DND-41 (cell line): Measurements from ENCODE around the gene XYLT1.

ENCODE experiments used
- ATAC-seq: fragments of 200-7000 bp; cut with Tn5 transposase; 3 replicates; pipeline ENCODE4 v1.9.1; 2021; ENCODE audit warnings: low read depth; ENCODE audit not compliant: insufficient read depth
- DNase-seq: peaks from one replicate; pipeline ENCODE4 v3.0.0-alpha.2; 2020
- H2AFZ ChIP-seq: 2 replicates; pipeline ENCODE4 v1.6.0; 2012; ENCODE audit warnings: low read depth, low read length
- H3K27ac ChIP-seq: 2 replicates; pipeline ENCODE4 v1.5.1; 2012; ENCODE audit warnings: low read length, inconsistent platforms
- H3K27me3 ChIP-seq: fragments of 200-600 bp; sonication (generic); 2 replicates; pipeline ENCODE4 v1.6.0; 2012; ENCODE audit warnings: low read length, mild to moderate bottlenecking, inconsistent platforms; ENCODE audit not compliant: insufficient read depth, poor library complexity
- H3K36me3 ChIP-seq: 2 replicates; pipeline ENCODE4 v1.5.1; 2012; ENCODE audit warnings: low read length, inconsistent platforms; ENCODE audit not compliant: insufficient read depth
- H3K4me1 ChIP-seq: 2 replicates; pipeline ENCODE4 v1.5.1; 2012; ENCODE audit warnings: mild to moderate bottlenecking, low read length; ENCODE audit not compliant: insufficient read depth
- H3K4me2 ChIP-seq: 2 replicates; pipeline ENCODE4 v1.6.0; 2012; ENCODE audit warnings: mild to moderate bottlenecking, moderate library complexity, low read length, inconsistent platforms; ENCODE audit not compliant: insufficient read depth
- H3K4me3 ChIP-seq, 2 experiments: fragments of 200-600 bp in 1 of 2; shearing (Covaris generic) in 1 of 2; 2 replicates each; pipeline ENCODE4 v1.5.1; 2012 to 2016; ENCODE audit warnings: inconsistent platforms in 2 of 2, low read length in 2 of 2, mild to moderate bottlenecking in 2 of 2, low read depth in 1 of 2, moderate library complexity in 1 of 2
- H3K79me2 ChIP-seq: 2 replicates; pipeline ENCODE4 v1.6.0; 2012; ENCODE audit warnings: low read length, inconsistent platforms; ENCODE audit not compliant: insufficient read depth
- H3K9ac ChIP-seq: 2 replicates; pipeline ENCODE4 v1.6.0; 2012; ENCODE audit warnings: low read depth, mild to moderate bottlenecking, inconsistent platforms, low read length, moderate library complexity
- H3K9me3 ChIP-seq: 2 replicates; pipeline ENCODE4 v1.5.1; 2012; ENCODE audit warnings: low read length, moderate library complexity, mild to moderate bottlenecking, inconsistent platforms; ENCODE audit not compliant: insufficient read depth, severe bottlenecking
- H4K20me1 ChIP-seq: 2 replicates; pipeline ENCODE4 v1.6.0; 2012; ENCODE audit warnings: low read length; ENCODE audit not compliant: insufficient read depth
- EZH2 ChIP-seq: IDR thresholded peaks from 3 replicates; pipeline ENCODE4 v1.6.1; 2012; ENCODE audit warnings: borderline replicate concordance, low read depth, mild to moderate bottlenecking, moderate library complexity, low read length, inconsistent platforms; ENCODE audit not compliant: severe bottlenecking
- TF ChIP-seq, protein P1 (sequence below): IDR thresholded peaks from 2 replicates; pipeline ENCODE4 v1.5.1; 2012; ENCODE audit warnings: borderline replicate concordance, low read length, moderate library complexity, mild to moderate bottlenecking; ENCODE audit not compliant: poor library complexity, severe bottlenecking; ENCODE audit errors: extremely low read depth

Gene XYLT1

DNA sequence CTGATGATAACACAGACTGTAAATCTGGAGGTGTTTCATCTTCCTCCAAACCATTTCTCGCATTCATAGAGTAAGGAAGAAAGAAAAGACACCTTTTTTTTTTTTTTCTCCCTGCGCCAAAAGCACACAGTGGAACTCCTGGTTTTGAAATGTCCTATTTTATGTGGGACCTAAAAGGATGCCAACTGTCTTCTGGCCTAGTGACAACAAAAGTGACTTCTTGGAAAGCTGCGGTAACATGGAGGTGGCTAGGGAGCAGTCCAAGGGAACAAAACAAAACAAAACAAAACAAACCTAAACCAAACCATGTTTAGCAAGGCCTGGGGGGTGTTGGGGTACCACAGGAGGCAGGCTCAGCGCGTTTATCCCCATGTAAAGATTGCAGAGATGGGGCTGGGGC lies 174.8 kb downstream of the XYLT1 start:
- no peak for ATAC-seq
- no peak overlapping the region for H3K4me2 ChIP-seq

DNA sequence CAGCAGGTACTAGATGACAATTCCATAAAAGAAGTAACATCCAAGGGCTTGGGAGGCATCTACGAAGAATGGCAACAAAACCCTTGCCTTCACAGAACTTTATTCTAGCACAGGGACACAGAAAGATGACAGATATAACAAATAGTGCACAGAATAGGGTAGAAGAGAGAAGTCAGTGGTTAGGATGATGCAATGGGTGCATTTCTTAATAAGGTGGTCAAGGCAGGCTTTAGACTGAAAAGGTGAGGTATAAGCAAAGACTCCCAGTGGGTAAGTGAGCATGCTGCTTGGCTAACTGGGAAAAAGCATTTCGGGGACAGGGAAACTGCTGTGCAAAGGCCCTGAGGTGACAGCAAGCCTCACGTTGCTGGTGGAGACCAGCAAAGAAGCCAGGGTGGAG lies 175.9 kb downstream of the XYLT1 start:
- no peak for ATAC-seq
- DNase-seq = no peak
- Histone ChIP-seq H4K20me1 (0 out of 2 replicates have a peak, but pooled peaks cover 3% of the 10 kb centered on the region), H3K27me3 (no peaks in the 10 kb centered on the region), H3K9me3 (no peaks in the 10 kb centered on the region), H3K36me3 (no peaks in the 10 kb centered on the region), H2AFZ (no peak overlapping the region), H3K4me1 (no peaks in the 10 kb centered on the region), H3K4me2 (no peak overlapping the region), H3K27ac (no peak overlapping the region), H3K79me2 (no peaks in the 10 kb centered on the region), H3K4me3 (no peak overlapping the region), H3K9ac (no peak overlapping the region)
- TF ChIP-seq, protein P1, sequence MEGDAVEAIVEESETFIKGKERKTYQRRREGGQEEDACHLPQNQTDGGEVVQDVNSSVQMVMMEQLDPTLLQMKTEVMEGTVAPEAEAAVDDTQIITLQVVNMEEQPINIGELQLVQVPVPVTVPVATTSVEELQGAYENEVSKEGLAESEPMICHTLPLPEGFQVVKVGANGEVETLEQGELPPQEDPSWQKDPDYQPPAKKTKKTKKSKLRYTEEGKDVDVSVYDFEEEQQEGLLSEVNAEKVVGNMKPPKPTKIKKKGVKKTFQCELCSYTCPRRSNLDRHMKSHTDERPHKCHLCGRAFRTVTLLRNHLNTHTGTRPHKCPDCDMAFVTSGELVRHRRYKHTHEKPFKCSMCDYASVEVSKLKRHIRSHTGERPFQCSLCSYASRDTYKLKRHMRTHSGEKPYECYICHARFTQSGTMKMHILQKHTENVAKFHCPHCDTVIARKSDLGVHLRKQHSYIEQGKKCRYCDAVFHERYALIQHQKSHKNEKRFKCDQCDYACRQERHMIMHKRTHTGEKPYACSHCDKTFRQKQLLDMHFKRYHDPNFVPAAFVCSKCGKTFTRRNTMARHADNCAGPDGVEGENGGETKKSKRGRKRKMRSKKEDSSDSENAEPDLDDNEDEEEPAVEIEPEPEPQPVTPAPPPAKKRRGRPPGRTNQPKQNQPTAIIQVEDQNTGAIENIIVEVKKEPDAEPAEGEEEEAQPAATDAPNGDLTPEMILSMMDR = no peak

More for the DNA sequence above, 174.8 kb downstream of the XYLT1 start:
- Histone ChIP-seq H3K4me3 (no peak overlapping the region), H3K27ac (no peak overlapping the region), H3K36me3 (no peaks in the 10 kb centered on the region), H4K20me1 (0 out of 2 replicates have a peak, but pooled peaks cover 3% of the 10 kb centered on the region), H3K27me3 (no peaks in the 10 kb centered on the region), H3K4me1 (no peaks in the 10 kb centered on the region), H3K79me2 (no peaks in the 10 kb centered on the region), H3K9me3 (no peaks in the 10 kb centered on the region), H3K9ac (no peak overlapping the region), H2AFZ (no peak overlapping the region)
- DNase-seq = no peak
- TF ChIP-seq EZH2 = no peak
- TF ChIP-seq, protein P1 = no peak

DNA sequence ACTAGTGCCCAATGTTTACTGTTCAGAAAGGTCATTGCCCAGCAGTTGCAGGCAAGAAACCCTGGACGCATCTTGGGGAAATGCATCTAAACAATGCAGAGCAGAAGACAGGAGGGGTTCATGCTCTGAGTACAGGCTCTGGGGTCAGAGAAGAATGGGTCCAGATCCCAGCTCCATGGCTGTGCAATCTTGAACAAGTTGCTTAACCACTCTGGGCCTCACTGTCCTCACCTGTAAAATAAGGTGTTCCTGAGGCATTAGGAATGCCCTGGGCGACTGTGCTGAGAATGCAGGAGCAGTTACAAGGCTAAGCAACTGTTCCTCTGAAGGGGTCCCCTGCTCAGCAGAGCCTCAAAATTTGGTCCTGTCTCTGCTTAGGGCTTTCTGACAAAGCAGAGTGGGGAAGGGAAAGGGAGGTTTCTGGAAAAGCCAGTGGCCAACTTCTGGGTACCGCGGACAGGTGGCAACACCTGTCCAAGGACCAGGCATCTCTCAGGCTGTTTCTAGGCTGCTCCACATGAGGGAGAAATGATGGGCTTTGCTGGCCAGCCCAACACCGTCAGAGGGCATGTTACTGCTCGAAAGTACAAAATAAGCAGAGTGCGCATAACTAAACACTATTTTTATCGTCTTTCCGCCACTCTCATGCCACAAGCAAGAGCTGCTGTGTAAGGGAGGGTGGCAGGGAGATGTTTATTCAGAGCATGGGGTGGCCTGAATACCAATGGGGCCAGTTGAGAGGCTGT lies 176.8 kb downstream of the XYLT1 start:
- no peak overlapping the region for H3K4me2 ChIP-seq
- H3K9ac ChIP-seq = no peak overlapping the region
- no peaks in the 10 kb centered on the region for H3K9me3 ChIP-seq
- H3K4me1 ChIP-seq = no peaks in the 10 kb centered on the region
- H3K27ac ChIP-seq = no peak overlapping the region
- no peak for ATAC-seq
- no peaks in the 10 kb centered on the region for H3K79me2 ChIP-seq
- TF ChIP-seq, protein P1 = no peak
- TF ChIP-seq EZH2 = no peak
- no peak overlapping the region for H3K4me3 ChIP-seq
- no peak overlapping the region for H2AFZ ChIP-seq
- H3K27me3 ChIP-seq = no peaks in the 10 kb centered on the region
- DNase-seq = no peak
- 0 out of 2 replicates have a peak, but pooled peaks cover 3% of the 10 kb centered on the region for H4K20me1 ChIP-seq
- no peaks in the 10 kb centered on the region for H3K36me3 ChIP-seq

DNA sequence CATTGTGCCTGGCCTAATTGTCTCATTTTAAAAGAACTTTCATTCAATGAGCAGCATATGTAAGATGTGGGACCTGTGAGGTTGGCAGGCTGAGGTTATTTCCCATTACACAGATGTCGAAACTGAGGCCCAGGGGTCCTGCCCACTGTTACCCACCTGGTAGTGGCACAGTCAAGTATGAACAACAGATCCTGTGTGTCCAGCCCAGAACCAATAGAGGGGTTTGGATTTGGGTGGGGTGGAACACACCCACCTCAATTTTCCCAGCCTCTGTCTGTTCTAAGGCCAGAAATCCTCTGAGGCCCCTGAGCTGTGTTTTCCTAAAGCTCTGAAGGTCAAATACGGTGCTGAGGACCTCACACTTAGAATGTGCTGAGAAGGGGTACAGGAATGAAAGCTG lies 179.5 kb downstream of the XYLT1 start:
- TF ChIP-seq, protein P1 = no peak
- no peak for TF ChIP-seq EZH2
- no peaks in the 10 kb centered on the region for H3K4me1 ChIP-seq

More for the DNA sequence above, 179.5 kb downstream of the XYLT1 start:
- Histone ChIP-seq H3K9ac (no peak overlapping the region), H4K20me1 (0 out of 2 replicates have a peak, but pooled peaks cover 3% of the 10 kb centered on the region), H3K27me3 (no peaks in the 10 kb centered on the region), H3K9me3 (no peaks in the 10 kb centered on the region), H2AFZ (no peak overlapping the region), H3K4me2 (no peak overlapping the region), H3K27ac (no peak overlapping the region), H3K36me3 (no peaks in the 10 kb centered on the region), H3K4me3 (no peak overlapping the region), H3K79me2 (no peaks in the 10 kb centered on the region)
- DNase-seq (no peak), ATAC-seq (no peak)
